HG02678 (cell line): ENCODE data around the gene CTNNA3.

Experiments used
- ATAC-seq: cut with Tn5 transposase; IDR thresholded peaks from one replicate; pipeline ENCODE4 v1.9.1; 2021; ENCODE audit warnings: mild to moderate bottlenecking, moderate library complexity; ENCODE audit not compliant: unreplicated experiment

CTNNA3 gene

DNA sequence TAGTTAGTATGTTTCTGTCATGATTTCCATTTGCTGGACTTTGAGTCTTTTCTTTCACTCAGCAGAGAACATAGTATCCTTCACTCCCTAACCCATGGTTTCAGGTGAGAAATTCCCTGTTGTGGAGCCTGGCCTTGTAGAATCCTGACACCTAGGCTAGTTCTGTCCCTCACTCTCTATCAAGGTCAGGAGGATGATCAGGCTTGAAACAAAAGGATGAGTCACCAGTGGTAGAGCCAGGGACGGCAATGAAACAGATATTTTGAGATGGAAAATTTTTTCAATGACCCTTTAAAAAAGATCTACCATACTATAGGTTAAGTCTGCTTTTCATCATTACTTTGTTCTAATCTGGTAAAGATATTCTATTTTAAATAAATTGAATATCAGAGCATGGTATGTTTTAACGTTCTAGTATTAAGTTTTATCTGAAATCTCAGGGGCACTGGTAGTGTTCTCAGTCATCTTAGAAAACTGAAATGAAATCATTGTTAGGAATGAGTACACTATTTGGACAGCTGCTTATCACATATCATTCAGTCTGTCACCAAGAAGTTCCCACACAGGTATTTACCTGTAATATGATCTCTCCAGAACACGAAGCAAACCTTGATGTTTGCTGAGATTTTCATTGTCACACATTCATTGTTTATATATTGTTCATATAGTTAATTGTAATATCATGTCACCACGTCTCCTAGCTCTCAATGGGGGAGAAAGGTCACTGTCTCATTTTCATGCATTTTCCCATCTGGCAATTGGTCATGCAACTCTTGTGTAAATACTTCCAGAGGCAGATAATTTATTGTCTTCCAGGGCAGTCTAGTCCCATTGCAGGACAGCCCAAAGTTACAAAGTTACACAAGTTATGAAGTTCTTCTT, 1070.0 kb downstream of the CTNNA3 start:
- no peak for ATAC-seq

DNA sequence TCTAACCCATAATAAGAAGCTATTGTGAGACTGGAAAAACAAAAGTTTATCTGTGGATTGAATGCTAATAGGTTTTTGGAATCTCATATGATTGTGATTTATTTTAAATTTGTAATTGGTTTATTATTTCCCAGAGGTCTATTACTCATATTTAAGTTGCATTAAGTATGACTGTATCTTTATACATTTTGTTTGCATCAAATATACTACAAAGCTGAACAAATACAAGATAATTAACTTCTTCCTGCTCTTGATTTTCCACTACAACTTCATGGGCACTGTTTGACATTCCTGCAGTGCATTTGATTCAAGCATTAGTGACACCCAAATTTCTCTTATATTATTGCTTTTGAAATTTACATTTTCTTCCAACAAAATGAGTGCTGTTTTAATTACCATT, 1073.9 kb downstream of the CTNNA3 start:
- ATAC-seq, result no peak

DNA sequence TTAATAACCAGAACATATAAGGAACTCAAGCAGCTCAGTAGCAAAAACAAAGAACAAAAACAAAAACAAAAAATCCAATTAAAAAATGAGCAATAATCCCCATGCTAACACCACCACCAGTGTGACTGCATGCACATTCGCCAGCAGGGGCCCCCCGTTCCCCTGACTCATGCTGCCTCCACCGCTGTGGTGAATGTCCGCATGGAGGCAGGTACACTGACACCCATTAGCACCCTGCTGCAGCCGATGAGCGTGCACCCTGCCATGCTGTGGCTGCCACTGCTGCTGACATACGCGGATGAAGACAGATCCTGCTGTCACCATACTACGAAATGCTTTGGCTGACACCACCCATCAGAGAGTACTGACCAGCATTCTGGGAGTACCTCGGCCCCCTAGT, 1091.8 kb downstream of the CTNNA3 start:
- no peak for ATAC-seq

DNA sequence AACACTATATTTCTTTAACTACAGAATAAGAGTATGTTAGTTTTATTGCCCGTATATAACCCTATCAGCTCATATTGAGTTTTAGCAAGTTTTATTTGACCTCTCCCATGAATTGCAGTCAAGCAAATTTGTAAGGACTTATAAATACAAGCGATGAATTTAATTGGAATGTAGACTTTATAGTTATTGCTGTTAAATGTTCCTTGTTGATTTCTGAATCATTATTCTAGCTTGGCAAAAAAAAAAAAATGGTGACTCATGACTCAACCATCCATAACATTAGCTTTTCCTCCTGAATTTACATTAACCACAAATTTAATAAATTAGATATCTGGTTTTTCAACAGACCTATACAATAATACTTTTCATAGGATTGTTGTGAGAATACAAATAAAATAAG, 1104.1 kb downstream of the CTNNA3 start:
- ATAC-seq, result no peak

DNA sequence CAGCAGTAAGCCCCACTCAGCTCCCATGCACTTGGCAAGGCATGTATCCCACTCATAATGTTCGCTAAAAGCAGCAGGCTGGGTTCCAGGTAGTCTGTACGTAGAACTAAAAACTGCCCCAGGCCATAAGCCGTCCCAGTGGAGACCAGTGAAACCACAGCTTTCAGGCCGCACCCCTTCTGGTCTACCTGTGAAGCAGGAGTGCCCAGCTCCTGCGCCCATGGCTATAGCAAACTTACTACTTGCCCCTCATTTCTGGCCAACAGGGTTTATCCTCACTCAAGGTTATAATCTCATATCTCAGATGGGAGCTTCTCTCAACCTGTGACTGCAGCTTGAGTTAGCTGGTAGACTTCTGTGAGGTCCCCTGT, 1108.3 kb downstream of the CTNNA3 start:
- ATAC-seq, result no peak

DNA sequence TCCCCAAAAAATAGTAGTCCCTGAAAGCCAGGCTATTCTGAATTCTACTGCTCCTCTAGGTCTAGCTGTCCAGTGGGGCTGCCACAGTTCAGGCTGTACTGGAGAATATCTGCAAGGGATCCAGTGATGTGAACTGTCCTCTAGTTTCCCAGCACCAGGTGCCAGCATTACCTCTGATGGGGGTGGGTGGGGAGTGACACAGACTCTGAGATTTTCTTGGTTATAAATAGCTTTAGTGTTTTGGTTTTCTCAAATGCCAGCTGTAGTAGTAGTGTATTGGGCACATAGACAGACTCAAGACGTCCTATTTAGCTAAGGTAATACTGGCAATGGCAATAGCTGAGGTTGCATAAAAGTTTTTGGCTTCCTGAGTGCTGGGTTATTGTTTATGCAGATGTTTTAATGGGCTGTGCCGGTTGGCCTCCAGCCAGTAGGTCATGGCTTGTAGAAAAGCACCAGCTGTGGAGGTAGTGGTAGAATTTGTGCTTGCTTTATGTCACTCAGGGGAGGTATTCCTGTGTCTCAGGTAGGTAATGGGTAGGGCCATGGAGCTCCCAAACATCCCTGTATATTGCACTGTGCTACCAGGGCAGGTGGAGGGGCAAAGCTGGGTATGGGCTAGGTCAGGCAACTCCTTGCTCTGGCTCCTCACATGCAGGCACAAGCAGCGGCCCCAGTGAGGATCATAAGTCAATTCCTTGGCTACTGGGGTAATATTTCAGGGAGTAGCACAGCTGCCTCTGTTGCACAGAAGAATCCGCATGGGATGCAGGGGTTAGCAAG, 1108.9 kb downstream of the CTNNA3 start:
- no peak for ATAC-seq

DNA sequence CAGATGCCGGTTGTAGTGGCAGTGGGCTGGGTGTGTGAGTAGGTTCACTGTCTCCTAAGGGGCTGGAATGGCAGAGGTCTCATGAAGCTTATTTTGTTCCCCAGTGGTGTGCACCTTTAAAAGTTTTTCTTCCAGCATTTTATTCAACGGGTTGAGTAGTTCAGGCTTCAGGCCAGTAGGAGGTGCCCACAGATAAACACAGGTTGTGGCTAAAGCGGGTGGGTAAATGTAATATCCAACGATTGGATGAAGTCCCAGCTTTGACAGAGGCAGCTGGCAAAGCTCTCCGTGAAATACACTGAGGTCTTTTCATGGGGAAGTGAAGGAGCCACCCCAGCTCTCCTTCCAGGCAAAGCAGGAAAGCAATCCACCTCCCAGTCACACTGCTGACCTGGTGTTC, 1109.9 kb downstream of the CTNNA3 start:
- no peak for ATAC-seq

DNA sequence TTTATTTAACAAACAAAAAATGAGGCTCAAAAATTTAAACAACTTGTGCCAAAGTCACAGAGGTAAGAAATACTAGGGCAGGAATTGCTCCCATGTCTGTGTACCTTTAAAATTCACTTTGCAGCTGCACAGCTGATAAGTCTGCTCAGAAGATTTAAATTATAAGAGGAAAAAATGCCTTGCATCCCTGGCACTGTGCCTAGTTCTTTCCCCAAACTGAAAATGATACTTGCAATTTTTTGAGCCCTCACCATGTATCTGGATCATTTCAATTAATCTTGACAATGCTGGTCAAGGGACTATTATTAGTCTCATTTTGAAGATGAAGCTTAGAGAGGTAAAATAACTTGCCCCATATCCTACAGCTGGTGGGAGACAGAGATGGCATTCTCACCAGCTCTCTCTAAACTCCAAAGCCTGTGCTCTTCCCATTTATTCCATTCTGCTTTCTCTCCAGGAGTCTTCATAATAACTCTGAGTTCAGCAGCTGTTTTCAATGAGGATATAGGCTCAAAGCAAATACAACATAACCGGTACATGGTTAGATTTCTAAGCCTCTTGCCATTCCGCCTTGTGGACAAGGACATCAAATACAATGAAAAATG, 1120.6 kb downstream of the CTNNA3 start:
- no peak for ATAC-seq

DNA sequence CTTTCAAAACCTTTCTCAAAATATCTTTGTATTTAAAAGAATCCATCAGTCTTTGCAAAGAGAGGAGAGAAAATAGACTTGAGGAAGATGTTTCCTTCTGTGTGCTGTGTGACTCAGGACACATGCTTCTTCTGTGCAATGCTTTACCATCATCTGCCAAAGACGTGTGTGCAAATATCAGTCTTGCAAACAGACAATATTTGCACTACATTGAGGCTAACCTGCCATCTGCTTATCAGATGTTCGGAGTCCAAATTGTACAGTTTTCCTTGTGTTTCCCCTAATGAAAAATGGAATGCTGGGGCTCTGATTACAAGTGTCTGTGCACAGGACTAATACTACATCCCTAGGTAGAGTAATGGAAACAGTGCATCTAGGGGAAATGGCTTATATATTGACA, 1123.3 kb downstream of the CTNNA3 start:
- no peak for ATAC-seq

DNA sequence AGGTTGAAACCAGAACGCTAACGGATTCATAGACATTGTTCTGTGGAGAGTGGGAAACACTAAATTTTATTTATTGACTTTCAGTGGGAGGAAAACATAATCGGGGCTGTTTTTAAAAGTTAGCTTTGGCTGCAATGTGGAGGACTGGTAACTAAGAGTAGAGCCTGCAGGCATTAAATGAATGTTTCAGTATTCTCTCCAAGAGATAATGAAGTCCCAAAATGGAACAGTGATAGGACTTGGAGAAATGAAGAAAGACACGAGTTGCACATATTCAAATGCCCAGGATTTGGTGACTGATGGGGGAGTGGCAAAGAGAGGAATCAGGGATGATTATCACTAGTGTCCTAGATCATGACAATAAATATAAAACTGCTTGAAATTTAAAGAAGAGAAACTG, 1130.0 kb downstream of the CTNNA3 start:
- ATAC-seq, result no peak

DNA sequence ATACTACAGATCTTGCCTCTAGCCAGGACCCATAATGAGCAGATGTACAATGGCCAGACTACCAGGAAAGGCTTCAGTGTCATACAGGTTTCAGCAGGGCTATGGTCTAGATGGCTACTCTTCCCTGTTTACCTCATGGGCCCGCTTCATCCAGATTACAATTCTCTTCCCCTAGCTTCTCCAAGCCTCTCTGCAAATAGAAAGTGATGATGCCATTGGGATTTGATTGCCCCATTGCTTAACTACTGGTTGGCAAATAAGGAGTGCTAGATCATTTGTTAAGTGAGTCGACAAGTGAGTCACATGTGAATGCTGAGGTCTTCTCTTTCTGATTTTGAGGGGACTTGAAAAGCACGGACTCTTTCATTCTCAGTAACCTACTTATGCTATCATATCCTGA, 1131.7 kb downstream of the CTNNA3 start:
- no peak for ATAC-seq

DNA sequence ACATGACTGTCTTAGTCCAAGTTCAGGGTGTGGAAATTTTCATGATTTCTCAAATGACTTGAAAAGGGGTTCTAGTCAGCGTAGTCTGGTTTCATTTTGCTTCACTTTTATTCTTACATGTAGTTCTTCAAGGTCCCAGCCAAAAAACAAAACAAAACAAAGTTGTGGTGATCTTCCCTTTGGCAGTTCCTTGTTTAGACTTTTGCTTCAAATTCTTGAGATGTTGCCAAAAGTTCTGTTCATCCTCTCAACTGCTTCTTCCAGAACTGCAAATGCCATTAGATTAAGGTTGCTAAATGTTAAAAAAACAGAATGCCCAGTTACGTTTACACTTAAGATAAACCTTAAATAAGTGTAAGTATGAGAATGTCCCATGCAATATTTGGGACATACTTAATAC, 1140.9 kb downstream of the CTNNA3 start:
- no peak for ATAC-seq

DNA sequence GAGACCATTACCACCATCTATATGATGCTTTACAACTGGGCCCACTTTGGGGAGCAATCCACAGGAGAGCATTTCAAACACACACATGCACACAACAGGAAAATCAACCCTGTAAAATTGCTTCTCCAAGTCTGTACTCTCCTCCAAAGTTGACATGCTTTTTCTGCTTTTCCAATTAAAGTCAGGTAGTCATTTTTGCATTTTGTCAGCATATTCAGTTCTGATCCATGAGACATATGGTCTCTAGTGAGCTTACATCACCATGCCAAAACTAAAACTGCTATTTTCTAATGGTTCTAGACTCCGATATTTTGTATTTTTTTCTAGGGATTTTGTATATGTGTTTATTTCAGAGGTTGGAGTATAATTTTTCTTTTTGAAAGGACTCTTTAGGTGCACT, 1143.7 kb downstream of the CTNNA3 start:
- ATAC-seq, result no peak

DNA sequence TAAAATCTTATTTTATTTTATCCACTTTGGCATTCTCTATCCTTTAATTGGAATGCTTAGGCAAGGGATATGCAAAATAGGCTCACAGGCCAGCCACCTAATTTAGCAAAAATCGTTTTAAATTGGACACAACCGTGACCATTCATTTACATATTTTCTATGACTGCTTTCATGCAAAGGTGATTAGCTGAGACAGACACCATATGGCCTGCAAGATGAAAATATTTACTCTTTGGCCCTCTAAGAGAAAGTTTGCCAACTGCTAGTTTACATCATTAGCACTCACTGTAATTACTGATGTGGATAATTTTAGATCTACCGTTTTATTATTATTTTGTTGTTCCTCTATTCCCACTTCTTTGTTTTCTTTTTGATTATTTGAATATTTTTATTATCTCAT, 1145.6 kb downstream of the CTNNA3 start:
- ATAC-seq, result no peak

DNA sequence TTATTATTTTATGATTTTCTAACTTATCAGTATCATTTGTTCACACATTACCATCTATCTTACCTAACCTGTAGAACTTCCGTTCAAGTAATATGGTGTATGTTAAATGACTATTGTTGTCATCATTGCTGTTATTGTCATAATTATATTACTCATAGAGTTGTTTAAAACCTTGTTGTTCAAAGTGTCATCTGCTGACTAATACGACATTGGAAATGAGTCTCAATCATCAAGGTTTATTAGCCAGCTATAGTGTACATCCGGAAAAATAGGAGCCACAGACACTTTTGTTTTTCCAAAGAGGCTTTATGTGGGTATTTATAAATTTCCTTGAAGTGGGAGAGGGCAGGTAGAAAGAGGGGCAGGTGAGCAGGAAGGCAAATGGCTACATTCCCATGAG, 1157.1 kb downstream of the CTNNA3 start:
- ATAC-seq, result no peak

DNA sequence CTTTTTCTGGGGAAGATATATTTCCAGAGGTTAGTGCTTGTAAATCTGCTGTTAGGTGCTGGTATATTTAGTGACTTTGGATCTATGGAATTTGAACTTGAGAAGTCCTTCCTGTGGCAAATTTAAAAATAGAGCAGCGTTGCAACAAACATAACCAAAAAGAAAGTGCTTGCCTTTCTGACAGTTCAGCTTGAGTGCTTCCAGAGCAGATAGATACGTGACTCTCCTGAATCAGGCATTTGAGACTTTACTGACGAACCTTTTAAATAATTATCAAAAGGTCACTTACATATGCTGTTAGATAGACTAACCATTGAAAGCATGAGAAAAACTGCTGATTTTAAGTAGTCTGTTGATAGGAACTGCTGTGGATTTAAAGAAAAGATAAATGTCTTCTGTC, 1157.6 kb downstream of the CTNNA3 start:
- no peak for ATAC-seq

DNA sequence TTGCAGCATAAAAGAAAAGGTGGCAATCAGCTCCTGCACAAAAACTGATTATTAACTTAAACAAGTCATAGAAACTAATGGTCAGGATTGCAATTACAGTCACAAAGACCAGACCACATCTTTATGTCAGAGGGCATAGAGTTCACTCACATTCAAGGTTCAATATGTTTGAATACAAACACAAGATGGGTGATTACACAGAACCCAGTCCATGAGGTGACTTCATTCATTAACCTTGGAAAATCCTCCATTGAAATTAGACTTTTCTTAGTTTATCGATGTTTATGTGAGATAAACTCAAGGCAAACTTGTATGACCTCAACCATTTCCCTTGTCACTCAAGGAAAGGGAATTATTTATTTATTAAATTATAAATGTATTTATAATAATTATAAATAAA, 1158.8 kb downstream of the CTNNA3 start:
- ATAC-seq, result no peak

DNA sequence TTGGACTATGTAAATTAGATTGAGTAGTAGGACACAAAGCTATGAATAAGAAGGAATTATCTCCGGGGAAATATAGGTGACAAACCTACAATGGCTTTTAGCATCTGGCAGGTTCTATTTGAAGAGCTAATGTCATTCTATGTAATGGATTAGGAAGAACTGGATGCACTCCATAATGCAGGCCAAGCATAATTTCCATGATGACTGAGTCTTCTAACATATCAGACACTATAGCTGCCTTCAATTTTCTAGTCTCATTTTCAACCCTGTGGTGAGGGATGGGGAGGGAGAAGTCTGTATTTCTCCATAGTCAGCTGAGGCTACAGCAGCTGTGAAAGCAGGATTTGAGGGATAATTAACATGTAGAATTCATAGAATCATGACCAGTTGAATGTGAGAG, 1160.6 kb downstream of the CTNNA3 start:
- no peak for ATAC-seq

DNA sequence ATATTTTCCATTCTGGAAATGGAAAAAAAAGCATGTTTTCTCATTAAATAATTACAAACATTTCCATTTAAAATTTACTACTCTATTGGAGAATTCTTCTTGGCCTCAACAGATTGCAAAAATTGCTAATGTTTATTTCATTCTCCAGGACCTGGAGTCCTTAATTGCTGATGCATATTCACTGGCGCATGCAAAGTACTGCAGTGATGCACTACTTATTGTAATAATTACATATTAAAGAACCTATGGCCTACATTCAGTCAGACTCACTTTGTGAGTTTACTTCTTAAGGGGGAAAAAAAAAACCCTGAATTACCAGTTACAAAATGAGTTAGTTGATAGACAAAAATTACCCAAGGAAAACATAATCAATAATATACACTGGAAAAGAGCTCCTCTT, 1161.1 kb downstream of the CTNNA3 start:
- no peak for ATAC-seq

DNA sequence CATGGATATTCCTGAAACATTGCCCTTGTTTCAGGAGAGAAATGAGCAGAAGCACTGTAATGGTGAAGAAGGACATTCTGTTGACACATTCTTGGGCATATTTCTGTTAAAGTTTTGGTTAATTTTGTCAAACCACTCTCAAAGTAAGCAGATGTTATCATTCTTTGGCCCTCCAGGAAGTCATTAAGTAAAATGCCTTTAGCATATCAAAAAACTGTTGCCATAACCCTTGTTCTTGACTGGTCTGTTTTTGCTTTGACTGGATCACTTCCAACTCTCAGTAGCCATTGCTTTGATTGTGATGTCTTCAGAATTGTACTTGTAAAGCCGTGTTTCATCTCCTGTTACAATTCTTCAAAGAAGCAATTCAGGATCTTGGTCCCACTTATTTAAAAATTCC, 1174.5 kb downstream of the CTNNA3 start:
- no peak for ATAC-seq

DNA sequence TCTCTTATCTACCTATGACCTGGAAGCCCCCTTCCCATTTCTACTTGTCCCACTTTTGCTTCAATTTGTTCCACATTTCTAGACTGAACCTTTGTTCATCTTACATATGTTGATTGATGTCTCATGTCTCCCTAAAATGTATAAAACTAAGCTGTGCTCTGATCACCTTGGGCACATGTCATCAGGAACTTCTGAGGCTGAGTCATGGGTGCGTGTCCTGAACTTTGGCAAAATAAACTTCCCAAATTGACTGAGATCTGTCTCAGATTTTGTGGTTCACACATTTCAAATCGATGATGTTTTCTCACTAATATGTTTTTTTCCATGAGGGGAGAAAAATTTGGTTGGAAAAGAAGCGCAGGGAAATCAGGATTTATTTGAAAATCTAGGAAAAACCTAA, 1176.4 kb downstream of the CTNNA3 start:
- no peak for ATAC-seq

DNA sequence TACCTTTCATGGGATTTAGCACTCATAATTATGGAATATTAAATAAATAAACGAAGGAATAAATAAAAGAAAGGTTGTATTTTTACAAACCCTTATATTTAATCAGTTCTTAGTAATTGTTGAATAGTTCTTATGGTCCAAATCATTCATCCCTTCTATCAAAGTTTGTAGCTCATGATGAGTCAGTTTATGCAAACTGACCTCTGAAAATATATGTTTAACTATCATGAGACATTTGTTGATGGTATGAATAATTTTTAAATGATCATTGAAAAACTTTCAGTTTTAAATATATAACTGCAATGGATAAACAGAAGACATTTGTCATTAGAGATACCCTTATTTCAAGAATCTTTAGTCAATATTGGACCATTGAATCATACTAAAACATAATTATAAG, 1181.3 kb downstream of the CTNNA3 start:
- ATAC-seq, result no peak
